SKM-1 (cell line): ENCODE data around the gene PEX10.

ENCODE experiments used
- DNase-seq: peaks from one replicate; lab custom pipeline; 2025; ENCODE audit not compliant: unreplicated experiment; lab: John Stamatoyannopoulos, UW

The PEX10 gene

GRCh38 chr1:2354511-2355372 is 57.6 kb downstream of the PEX10 start:
- DNase-seq: no peak
